ENCODE measurements around the gene RELCH. TPM values are rescaled to one million over a fixed set of nuclear protein-coding genes. Genes with fewer than 3 reads are reported as not detected.
"Not testable (repeated sequence)": the region's sequence is repeated elsewhere in the genome, so short reads cannot be mapped to it uniquely, and the experiment has no call there.

RELCH gene
- total and polyA plus RNA-seq, 9 donors: 11.2 to 32.7 (median 23.6) TPM

DNA sequence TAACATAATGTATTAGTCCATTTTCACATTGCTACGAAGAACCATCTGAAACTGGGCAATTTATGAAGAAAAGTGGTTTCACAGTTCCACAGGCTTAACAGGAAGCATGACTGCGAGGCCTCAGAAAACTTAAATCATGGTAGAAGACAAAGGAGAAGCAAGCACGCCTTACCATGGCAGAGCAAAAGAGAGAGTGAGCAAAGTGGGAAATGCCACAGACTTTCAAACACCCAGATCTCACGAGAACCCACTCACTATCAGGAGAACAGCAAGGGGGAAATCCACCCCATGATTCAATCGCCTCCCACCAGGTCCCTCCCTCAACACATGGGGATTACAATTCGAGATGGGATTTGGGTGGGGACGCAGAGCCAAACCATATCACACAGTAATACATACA is 22.7 kb upstream of the RELCH start:
- TF ChIP-seq, protein P1, sequence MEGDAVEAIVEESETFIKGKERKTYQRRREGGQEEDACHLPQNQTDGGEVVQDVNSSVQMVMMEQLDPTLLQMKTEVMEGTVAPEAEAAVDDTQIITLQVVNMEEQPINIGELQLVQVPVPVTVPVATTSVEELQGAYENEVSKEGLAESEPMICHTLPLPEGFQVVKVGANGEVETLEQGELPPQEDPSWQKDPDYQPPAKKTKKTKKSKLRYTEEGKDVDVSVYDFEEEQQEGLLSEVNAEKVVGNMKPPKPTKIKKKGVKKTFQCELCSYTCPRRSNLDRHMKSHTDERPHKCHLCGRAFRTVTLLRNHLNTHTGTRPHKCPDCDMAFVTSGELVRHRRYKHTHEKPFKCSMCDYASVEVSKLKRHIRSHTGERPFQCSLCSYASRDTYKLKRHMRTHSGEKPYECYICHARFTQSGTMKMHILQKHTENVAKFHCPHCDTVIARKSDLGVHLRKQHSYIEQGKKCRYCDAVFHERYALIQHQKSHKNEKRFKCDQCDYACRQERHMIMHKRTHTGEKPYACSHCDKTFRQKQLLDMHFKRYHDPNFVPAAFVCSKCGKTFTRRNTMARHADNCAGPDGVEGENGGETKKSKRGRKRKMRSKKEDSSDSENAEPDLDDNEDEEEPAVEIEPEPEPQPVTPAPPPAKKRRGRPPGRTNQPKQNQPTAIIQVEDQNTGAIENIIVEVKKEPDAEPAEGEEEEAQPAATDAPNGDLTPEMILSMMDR (IDR thresholded peaks at IDR 0.05): no peak
- no peak for TF ChIP-seq EP300 (IDR thresholded peaks at IDR 0.05)
- TF ChIP-seq POLR2A (IDR thresholded peaks at IDR 0.05): no peak
- Histone ChIP-seq H3K4me1 (ENCODE audit: insufficient read depth) (no peaks in the 10 kb centered on the region), H3K27me3 (no peaks in the 10 kb centered on the region), H3K36me3 (no peaks in the 10 kb centered on the region), H3K27ac (no peak overlapping the region), H3K4me3 (no peak overlapping the region), H3K9me3 (no peaks in the 10 kb centered on the region)
- WGBS, 3 donors: 92 to 96% (median 93%) methylated on average over 7 of the region's 7 CpGs
- no peak for DNase-seq
- intact Hi-C loops (cut with DNase I): no loop called here

DNA sequence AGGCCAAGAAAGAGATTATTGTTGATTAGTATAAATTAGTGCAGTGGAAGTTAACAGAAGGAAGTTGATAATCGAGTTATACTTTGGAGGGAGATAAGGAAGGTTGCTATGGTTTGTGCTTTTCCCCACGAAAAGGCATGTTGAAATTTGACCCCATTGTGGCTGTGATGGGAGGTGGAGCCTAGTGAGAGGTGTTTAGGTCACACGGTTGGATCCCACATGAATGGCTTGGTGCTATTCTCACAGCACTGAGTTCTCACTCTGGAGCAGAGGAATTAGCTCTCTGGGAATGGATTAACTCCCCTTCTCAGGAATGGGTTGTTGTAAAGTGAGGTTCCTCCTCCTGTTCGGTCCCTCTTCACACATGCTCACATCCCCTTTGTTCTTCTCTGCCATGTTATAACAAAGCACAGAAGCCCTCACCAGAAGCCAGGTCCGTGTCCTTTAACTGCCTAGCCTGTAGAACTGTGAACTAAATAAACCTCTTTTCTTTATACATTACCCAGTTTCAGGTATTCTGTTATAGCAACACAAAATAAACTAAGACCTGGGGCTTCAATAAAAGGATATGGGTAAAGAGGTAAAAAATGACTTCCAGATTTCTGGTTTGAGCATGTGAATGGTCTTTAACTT is 22.1 kb upstream of the RELCH start:
- 66 to 79% (median 67%) methylated on average over 5 of the region's 5 CpGs for WGBS, 3 donors
- no peaks in the 10 kb centered on the region for H3K27me3 ChIP-seq
- H3K4me3 ChIP-seq: no peak overlapping the region
- no peak overlapping the region for H3K27ac ChIP-seq
- TF ChIP-seq EP300 (IDR thresholded peaks at IDR 0.05) (no peak), POLR2A (IDR thresholded peaks at IDR 0.05) (no peak)
- TF ChIP-seq, protein P1 (IDR thresholded peaks at IDR 0.05): no peak
- no peaks in the 10 kb centered on the region for H3K36me3 ChIP-seq
- no peak for DNase-seq
- intact Hi-C loops (cut with DNase I): no loop called here
- no peaks in the 10 kb centered on the region for H3K9me3 ChIP-seq
- H3K4me1 ChIP-seq (ENCODE audit: insufficient read depth): no peaks in the 10 kb centered on the region

DNA sequence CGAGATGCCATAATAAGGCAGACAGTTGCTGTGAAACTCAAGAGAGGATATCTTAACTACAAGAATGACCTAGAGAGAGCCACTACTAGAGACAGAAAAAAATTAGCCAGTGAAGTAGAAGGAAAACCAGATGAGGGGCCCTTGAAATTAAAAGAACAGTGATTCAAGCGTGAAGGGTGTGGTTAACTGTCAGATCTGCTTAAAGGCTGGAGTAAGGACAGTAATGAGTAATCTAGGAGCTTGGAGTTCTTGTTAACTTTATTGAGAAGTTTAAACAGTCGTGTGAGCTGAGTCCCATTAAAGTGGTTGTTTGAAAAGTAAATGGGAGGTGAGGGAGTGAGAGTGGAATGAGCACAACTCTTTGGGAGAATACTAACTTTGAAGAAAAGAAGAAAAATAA is 21.5 kb upstream of the RELCH start:
- Histone ChIP-seq H3K36me3 (no peaks in the 10 kb centered on the region), H3K4me1 (ENCODE audit: insufficient read depth) (no peaks in the 10 kb centered on the region), H3K4me3 (no peak overlapping the region), H3K27ac (no peak overlapping the region), H3K9me3 (no peaks in the 10 kb centered on the region), H3K27me3 (no peaks in the 10 kb centered on the region)
- 93 to 94% (median 93%) methylated on average over 3 of the region's 3 CpGs for WGBS, 3 donors
- TF ChIP-seq, protein P1 (IDR thresholded peaks at IDR 0.05): no peak
- no peak for TF ChIP-seq POLR2A (IDR thresholded peaks at IDR 0.05)
- no peak for TF ChIP-seq EP300 (IDR thresholded peaks at IDR 0.05)
- intact Hi-C loops (cut with DNase I): no loop called here
- DNase-seq: no peak

DNA sequence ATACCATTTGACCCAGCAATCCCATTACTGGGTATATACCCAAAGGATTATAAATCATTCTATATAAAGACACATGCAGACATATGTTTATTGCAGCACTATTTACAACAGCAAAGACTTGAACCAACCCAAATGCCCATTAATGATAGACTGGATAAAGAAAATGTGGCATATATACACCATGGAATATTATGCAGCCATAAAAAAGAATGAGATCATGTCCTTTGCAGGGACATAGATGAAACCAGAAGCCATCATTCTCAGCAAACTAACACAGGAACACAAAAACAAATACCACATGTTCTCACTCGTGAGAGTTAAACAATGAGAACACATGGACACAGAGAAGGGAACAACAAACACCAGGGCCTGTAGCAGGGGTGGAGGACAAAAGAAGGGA is 20.5 kb upstream of the RELCH start:
- DNase-seq; H3K27me3 ChIP-seq; H3K27ac ChIP-seq; H3K36me3 ChIP-seq; H3K9me3 ChIP-seq; H3K4me3 ChIP-seq; H3K4me1 ChIP-seq (ENCODE audit: insufficient read depth); intact Hi-C loops (cut with DNase I): not testable (repeated sequence)
- WGBS, 3 donors: 87 to 94% (median 92%) methylated on average over 1 of the region's 1 CpG

DNA sequence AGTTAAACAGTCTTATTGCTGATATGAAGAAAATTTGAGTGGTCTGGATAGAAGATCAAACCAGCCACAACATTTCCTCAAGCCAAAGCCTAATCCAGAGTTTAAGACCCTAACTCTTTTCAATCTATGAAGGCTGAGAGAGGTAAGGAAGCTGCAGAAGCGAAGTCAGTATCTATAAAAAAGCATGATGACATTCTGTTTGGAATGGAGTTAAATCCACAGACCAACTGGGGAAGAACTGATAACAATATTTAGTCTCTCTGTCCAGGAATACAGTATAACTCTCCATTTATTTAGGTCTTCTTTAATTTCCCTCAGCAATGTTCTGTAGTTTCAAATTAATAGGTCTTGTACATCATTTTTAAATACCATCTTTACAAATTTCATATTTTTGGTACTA is 16.2 kb upstream of the RELCH start:
- Histone ChIP-seq H3K36me3 (no peaks in the 10 kb centered on the region), H3K27ac (no peak overlapping the region), H3K4me1 (ENCODE audit: insufficient read depth) (no peaks in the 10 kb centered on the region), H3K27me3 (no peaks in the 10 kb centered on the region), H3K9me3 (no peaks in the 10 kb centered on the region), H3K4me3 (no peak overlapping the region)
- 82 to 98% (median 94%) methylated on average over 1 of the region's 1 CpG for WGBS, 3 donors
- intact Hi-C loops (cut with DNase I): no loop called here
- DNase-seq: no peak
- TF ChIP-seq, protein P1 (IDR thresholded peaks at IDR 0.05): no peak
- TF ChIP-seq POLR2A (IDR thresholded peaks at IDR 0.05) (no peak), EP300 (IDR thresholded peaks at IDR 0.05) (no peak)

Data from ovary (tissue), 9 donors.